Spleen (tissue), 7 donors: Measurements from ENCODE around the gene DCHS2.

Experiments used
- POLR2A ChIP-seq, 3 donors: fragments of 450-650 bp; IDR thresholded peaks; one replicate each; pipeline ENCODE4 v1.5.1; 2017; ENCODE audit warnings: antibody characterized with exemption in 3 of 3, mild to moderate bottlenecking in 1 of 3
- POLR2AphosphoS5 ChIP-seq, 3 donors: sonication (generic); formaldehyde crosslinking; IDR thresholded peaks; one replicate each; pipeline ENCODE4 v1.5.1; 2017; ENCODE audit warnings: antibody characterized with exemption in 3 of 3
- TF ChIP-seq, protein P1 (sequence below), 11 experiments: fragments of 200-600 bp in 7 of 11; fragments of 450-650 bp in 4 of 11; sonication (generic) in 4 of 11; IDR thresholded peaks in 8 of 11; conservative IDR thresholded peaks in 3 of 11; 1 replicate in 7 of 11; 2 replicates in 4 of 11; pipeline versions ENCODE4 v1.4.0 to v1.8.0; 2016 to 2021; ENCODE audit warnings: antibody characterized with exemption in 11 of 11, inconsistent platforms in 4 of 11, mild to moderate bottlenecking in 1 of 11
- donor health status: DM: no; HTN: no; CAD: no; lungs with moderate emphysema.
- donor health status: DM: no; HTN: no; CAD: no.
- donor health status: DM: no; HTN: no; CAD: no.

GRCh38 chr4:154452798-154453346 lies 38.7 kb downstream of the DCHS2 start:
- TF ChIP-seq, protein P1, sequence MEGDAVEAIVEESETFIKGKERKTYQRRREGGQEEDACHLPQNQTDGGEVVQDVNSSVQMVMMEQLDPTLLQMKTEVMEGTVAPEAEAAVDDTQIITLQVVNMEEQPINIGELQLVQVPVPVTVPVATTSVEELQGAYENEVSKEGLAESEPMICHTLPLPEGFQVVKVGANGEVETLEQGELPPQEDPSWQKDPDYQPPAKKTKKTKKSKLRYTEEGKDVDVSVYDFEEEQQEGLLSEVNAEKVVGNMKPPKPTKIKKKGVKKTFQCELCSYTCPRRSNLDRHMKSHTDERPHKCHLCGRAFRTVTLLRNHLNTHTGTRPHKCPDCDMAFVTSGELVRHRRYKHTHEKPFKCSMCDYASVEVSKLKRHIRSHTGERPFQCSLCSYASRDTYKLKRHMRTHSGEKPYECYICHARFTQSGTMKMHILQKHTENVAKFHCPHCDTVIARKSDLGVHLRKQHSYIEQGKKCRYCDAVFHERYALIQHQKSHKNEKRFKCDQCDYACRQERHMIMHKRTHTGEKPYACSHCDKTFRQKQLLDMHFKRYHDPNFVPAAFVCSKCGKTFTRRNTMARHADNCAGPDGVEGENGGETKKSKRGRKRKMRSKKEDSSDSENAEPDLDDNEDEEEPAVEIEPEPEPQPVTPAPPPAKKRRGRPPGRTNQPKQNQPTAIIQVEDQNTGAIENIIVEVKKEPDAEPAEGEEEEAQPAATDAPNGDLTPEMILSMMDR (IDR thresholded peaks at IDR 0.05 in 8 of 11, conservative IDR thresholded peaks at IDR 0.05 in 3 of 11), result no peak
- no peak for TF ChIP-seq POLR2AphosphoS5 (IDR thresholded peaks at IDR 0.05)
- no peak for TF ChIP-seq POLR2A (IDR thresholded peaks at IDR 0.05)
